Thyroid gland (tissue), 4 donors: ENCODE measurements around the gene TAF11.

Experiments
- POLR2A ChIP-seq, 2 donors: fragments of 450-650 bp; IDR thresholded peaks; one replicate each; pipeline ENCODE4 v1.6.1; 2017; ENCODE audit warnings: antibody characterized with exemption in 2 of 2, mild to moderate bottlenecking in 2 of 2, moderate library complexity in 1 of 2
- TF ChIP-seq, protein P1 (sequence below), 6 experiments: fragments of 200-600 bp in 3 of 6; fragments of 450-650 bp in 3 of 6; sonication (generic) in 3 of 6; IDR thresholded peaks; one replicate each; pipeline ENCODE4 v1.5.1; 2016 to 2019; ENCODE audit warnings: antibody characterized with exemption in 6 of 6, mild to moderate bottlenecking in 2 of 6, inconsistent platforms in 1 of 6, moderate library complexity in 1 of 6

- no peak for TF ChIP-seq POLR2A (IDR thresholded peaks at IDR 0.05)
- TF ChIP-seq, protein P1, sequence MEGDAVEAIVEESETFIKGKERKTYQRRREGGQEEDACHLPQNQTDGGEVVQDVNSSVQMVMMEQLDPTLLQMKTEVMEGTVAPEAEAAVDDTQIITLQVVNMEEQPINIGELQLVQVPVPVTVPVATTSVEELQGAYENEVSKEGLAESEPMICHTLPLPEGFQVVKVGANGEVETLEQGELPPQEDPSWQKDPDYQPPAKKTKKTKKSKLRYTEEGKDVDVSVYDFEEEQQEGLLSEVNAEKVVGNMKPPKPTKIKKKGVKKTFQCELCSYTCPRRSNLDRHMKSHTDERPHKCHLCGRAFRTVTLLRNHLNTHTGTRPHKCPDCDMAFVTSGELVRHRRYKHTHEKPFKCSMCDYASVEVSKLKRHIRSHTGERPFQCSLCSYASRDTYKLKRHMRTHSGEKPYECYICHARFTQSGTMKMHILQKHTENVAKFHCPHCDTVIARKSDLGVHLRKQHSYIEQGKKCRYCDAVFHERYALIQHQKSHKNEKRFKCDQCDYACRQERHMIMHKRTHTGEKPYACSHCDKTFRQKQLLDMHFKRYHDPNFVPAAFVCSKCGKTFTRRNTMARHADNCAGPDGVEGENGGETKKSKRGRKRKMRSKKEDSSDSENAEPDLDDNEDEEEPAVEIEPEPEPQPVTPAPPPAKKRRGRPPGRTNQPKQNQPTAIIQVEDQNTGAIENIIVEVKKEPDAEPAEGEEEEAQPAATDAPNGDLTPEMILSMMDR (IDR thresholded peaks at IDR 0.05), result no peak
These were observed 3.5 kb upstream of the TAF11 start for GRCh38 chr6:34891296-34891695.
